NCI-H2171 treated with DMSO at 0.1 percent for 48 hours (cell line): ENCODE measurements around the gene PCNX3.
"Not testable (repeated sequence)": the region's sequence is repeated elsewhere in the genome, so short reads cannot be mapped to it uniquely, and the experiment has no call there.

Experiments used
- DNase-seq: peaks from one replicate; lab custom pipeline; 2025; lab: John Stamatoyannopoulos, UW

The PCNX3 gene

DNA sequence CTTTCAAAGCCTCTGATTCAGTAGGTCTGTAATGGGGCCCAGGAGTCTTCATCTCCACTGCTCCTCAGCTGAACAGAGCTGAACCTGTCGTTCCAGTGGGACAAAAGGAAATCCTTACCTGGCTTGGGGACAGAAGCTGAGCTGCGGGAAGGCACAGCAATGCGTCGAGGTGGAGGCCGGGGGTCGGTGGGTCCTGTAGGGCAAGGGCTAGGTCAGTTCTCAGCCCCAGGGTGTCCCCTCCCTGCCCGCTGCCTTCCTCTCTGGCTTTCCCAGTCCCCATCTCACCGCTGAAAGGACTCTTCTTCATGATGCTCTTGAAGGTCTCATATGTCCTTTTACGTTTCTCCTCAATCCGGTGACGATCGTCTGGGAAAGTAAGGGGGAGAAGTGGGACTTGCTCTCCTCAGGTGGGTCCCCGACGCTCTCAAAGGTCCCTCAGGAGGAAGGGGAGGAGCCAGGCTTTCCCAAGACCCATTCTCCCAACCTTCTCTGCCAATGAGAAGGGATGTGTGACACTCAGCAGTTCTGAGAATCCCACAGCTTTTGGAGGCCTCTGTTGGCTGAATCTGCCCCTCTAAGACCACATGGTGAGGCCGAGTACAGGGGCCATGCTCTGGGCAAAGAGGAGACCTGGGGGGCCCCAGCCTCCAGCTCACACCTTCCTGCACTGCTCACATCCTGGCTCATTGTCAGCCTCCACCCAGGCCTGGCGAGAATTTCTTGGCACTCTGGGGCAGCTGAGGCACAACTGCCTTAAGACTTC lies 40.2 kb downstream of the PCNX3 start:
- no peak for DNase-seq

DNA sequence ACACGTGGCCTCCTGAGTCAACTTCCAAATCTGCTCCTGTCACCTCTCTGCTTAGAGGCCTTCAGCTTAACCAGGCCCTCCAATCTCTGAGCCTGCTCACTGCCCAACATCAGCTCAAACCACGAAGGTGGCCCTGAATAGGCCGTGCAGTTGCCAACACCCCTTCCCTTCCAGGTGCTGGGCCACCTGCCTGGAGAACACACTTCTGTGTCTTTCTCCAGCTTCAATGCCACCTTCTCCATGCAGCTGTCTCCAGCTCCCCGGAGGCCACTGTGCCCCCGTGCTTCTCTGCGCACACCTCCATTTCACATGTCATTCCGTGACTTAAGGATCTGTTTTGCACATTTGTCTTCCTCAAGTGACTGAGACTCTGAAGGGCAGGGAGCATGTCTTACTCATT lies 41.9 kb downstream of the PCNX3 start:
- DNase-seq: no peak

DNA sequence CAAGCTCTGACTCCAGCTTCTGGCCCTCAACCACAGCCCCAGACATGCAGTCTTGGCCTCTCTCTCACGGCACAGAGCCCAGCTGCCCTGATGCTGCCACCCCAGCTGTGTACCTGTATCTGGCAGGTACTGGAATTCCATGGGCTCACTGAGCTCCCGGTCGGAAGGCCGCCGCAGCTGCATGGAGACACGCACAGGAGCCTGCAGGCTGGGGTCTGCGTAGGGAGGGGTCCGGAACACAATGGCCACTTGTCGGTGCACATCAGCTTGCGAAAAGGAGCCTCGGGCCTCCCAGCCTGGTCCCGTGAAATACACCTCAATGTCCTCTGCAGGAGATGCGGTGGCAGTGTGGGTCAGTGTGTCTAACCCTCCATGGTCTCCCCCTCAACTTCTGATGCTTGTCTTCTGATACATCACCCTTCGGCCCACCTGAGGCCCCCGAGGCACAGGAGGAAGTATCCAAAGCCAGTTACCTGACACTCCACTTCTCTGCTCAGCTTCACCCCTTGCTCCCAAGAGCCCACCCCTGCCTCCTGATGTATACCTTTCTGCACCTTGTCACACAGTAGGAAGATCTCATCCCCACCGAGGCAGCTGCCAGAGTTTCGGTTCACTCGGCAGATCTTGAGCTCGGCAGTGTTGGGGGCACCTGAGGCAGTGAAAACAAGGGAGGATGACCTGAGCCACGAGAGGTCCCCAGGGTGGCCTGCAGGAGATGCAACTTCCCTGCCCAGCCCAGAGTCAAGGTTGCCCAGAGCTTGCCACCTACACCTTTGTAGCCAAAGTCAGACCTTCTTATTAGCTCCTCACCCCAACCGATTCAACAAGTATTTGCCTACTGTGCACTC lies 42.8 kb downstream of the PCNX3 start:
- no peak for DNase-seq

DNA sequence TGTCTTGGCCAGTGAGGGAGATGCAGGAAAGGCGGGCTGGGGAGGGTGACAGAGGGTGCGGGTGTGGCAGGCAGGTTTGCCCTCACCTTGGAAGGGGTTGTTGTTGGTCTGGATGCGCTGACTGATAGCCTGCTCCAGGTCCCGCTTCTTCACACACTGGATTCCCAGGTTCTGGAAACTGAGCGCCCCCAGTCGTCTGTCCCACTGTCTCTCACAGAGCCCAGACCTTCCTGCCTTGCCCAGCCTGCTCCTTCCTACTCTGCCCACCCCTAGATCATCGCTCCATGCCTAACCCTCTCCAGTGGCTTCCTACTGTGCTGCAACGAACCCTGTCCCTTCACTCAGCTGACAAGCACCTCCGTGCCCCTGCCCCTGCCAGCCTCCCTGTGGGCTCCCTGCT lies 44.5 kb downstream of the PCNX3 start:
- DNase-seq: no peak

DNA sequence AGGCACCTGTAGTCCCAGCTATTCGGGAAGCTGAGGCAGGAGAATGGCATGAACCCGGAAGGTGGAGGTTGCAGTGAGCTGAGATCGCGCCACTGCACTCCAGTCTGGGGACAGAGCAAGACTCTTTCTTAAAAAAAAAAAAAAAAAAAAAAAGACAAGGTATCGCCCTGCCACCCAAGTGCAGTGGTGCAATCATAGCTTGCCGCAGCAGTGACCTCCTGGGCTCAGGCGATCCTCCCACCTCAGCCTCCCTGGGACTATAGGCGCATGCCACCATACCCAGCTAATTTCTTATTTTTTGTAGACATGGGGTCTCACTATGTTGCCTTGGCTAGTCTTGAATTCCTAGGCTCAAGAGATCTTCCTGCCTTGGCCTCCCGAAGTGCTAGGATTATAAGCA lies 45.3 kb downstream of the PCNX3 start:
- not testable (repeated sequence) for DNase-seq

DNA sequence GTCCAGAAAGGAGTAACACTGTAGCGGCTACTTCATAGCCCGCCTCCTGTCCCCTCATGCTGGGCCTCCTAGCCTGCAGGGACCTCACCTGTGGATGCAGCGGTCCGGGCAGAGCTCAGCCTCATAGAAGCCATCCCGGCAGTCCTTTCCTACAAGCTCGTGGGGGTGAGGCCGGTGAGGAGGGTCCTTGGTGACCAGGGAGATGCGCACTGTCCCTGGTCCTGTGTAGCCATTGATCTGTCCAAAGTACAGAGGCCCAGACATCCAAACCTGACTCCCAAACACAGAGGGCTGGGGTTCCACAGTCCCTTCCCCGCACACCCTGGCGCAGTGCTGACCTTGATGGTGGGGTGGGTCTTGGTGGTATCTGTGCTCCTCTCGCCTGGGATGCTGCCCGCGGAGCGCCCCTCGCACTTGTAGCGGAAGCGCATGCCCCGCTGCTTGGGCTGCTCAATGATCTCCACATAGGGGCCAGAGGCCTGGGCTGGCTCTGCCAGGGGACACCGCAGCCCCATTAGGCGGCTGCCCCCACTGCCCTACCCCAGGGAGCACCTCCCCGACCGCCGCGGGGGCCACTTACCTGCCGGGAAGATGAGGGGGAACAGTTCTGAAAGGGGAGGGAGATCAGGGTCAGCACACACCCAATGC lies 46.1 kb downstream of the PCNX3 start:
- no peak for DNase-seq

DNA sequence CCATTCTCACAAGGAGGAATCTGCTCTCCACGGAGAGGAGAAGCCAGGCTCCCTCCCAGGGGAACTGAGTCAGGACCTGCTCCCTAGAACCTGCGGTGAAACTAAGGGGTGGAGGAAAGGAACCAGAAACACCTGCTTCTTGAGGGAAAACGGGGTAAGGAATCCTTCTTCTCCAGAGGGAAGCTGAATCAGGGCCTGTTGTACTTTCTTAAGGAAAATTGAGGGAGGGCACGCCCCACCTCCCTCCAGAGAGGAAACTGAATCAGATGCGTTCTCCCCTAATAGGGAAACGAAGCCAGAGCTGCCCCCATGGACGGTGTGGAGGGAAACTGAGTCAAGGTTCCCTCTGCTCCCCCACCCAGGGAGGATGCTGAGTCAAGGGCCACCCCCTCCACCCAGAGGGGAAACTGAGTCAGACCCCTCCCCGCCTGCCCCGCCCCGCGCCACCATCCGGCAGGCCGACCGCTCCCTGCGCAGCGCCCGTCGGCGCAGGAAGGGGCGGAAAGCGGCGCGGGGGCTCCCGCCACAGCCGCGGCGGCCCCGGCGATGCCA lies 46.7 kb downstream of the PCNX3 start:
- no peak for DNase-seq

DNA sequence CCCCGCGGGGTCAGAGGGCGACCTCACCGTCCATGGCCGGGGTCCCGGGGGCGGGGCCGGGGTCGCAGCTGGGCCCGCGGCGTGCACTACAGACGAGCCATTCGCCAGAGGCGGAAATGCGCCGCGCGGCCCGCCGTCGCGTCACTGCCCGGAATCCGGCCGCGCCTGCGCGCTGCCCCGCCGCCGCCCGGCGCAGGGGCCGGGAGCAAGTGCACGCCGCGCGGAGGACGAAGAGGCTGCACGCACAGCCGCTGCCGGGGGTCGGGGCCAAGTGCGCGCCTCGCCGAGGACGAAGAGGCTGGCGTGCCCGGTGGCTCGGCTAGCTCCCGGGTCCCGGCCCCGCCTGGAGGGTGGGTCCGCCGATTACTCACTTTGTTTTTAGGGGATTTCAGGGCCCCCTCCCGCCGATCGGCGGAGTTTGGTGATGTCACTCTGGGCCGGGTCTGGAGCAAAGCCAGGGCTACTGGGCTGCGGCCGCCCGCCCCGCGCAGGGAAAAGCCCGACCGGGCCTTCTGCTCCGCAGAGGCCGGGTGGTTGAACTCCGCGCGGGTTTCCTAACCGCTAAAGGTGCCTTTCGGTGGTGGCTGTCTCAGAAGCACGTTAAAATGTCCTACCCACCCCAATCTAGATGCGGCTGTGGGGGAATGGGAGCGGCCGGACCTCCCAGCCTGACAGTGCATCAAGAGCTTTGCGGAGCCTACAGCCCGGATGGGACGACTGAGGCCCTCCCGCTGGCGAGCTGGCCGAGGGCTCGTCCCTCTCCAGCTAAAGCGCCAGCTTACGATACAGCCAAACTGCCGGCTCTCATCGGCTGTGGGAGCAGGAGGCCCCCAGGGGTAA lies 47.4 kb downstream of the PCNX3 start, which contains the start of gene RELA:
Gene RELA (minus strand): TSS at position 118 of the 840 bp plus-strand sequence. CDS start 84 bp downstream, at position 34.
- peak; percentile 86 for DNase-seq

DNA sequence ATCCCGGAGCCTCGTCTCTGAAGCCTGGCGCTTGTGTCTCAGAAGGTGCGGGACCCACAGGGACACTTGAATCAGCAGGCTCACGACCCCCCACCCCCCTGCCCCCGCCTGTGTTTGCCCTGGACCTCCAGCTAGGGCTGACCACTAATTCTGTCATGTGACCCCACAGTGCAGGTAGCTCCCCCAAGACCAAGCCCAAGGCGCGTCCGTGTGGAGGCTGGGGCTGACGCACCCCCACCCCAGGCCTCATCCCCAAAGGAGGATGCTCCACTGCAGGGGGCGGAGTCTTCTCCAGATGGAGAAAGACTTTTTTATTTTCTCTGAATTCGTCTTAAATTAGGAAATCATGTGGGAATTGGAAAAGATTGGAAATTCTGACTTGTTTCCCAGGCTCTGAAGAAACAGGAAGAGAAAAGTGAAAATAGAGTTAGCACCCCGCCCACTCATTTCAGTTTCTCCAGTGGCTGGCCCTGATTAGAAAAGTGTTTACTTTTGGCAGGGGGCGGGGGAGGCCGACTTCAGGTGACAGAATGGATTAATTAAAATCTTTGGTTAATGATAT lies 48.1 kb downstream of the PCNX3 start:
- DNase-seq: peak; percentile 39

DNA sequence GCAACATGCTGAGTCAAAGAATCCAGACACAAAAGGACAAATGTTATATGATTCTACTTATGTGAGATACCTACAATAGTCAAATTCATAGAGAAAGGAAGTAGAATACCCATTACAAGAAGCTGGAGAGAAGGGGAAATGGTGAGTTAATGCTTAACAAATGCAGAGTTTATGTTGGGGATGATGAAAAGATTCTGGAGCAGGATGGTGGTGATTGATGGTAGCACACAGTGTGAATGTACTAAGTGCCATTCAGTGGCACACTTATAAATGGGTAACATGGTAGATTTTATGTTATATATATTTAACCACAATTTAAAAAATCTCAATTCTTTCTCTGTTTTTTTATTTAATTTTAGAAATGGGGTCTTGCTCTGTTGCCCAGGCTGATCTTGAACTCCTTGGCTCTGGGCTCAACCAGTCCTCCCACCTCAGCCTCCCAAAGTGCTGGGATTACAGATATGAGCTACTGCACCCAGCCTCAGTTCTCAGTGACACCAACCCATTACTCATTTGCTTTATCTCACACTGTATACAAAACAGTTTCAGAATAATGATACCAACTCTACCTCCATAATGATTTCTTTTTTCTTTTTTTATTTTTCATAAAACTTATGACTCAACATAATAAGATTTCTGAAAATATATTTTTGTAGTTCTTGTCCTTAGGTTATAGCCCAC lies 56.7 kb downstream of the PCNX3 start:
- DNase-seq: no peak

DNA sequence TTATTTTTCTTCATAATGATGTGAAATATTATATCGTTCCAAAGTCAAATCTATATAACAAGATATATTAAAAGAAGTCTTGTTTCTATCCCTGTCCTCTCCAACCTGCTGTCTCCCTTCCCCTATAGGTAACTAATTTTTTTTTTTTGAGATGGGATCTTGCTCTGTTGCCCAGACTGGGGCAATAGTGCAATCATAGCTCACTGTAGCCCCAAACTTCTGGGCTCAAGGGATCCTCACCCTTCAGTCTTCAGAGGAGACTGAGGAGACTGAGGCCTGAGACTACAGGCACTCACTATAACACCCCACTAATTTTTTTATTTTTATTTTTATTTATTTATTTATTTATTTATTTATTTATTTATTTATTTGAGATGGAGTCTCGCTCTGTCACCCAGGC lies 57.4 kb downstream of the PCNX3 start:
- DNase-seq: no peak

DNA sequence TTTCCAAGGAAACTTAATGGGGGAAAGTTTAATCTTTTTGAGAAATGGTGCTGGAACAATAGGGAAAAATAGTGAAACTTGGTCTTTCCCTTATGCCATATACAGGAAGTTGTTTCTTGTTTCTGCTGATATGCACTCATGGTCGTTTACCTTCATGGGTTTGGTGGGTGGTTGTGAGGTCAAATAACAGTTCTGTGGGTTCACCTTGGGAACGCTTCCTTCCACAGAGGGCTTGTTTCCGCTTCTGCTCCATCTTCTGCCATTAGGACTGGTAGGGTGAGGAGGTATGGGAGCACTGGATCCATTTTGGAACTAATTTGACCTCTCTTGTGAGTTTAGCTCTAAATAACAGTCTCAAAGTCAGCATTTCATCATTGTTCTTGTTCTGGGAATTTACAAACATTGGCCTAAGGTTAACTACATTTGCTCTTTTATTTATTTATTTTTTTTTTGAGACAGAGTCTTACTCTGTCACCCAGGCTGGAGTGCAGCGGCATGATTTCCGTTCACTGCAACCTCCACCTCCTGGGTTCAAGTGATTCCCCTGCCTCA lies 64.7 kb downstream of the PCNX3 start:
- no peak for DNase-seq

DNA sequence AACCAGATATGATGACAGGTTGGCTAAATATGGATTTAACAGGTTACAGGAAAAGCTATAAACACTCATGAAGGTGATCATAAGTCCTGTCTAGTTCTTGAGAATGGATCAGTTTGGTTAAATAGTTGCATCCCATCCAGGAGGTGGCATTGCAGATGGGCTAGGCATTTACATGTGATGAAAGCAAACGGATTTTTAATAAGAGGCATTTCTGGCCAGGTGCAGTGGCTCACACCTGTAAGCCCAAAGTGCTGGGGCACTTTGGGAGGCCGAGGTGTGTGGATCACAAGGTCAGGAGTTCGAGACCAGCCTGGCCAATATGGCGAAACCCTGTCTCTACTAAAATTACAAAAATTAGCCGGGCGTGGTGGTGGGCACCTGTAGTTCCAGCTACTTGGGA lies 67.9 kb downstream of the PCNX3 start:
- DNase-seq: not testable (repeated sequence)

DNA sequence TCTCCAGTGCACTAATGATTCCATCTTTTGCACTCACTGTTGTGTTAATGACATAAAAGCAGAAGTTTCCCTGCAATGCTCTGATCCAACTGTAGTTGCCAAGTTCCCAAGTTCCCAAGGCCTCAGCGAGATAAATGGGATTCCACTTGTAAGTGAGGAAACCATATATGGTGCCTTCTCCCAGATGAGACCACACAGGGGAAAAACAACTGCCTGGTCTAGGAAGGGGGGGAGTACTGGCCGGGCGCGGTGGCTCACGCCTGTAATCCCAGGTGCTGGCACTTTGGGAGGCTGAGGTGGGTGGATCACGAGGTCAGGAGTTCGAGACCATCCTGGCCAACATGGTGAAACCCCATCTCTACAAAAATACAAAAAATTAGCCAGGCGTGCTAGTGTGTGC lies 70.4 kb downstream of the PCNX3 start:
- DNase-seq: no peak
